ENCODE results near the gene CAMK2B. TPM values are rescaled to one million over a fixed set of nuclear protein-coding genes. Genes with fewer than 3 reads are reported as not detected.

The CAMK2B gene
- 0.02 and 0.07 TPM in 2 replicates for total RNA-seq (2014; rRNA removed; shearing (Covaris generic))
- polyA plus RNA-seq (2015; cell fraction: cytosol; rRNA removed): 0.06 and 0.16 TPM in 2 replicates
- polyA plus RNA-seq (2015; cell fraction: nucleus; rRNA removed): 0.39 TPM in 1 of 2 replicates, not detected in the other

DNA sequence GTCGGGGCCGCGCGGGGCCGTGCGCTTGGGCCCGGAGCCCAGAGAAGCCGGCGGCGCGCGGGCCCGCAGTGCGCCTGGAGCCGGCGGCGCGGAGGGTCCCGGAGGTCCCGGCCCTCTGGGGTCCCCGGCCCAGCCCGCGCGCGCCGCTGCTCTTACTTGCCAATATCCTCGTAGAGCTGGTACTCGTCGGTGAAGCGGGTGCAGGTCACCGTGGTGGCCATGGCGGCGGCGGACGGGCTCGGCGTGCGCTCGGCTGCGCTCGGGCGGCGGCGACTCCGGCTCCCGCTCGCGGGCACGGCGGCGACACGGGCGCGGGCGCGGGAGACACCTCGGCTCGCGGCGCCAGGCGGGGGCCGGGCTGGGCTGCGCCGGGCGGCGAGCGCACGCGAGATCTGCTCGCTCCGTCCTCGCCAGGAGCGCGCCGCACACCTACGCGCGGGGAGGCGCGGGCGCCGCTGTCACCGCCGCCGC, at the start of gene CAMK2B:
CAMK2B (minus strand) TSS at position 394 of the 471 bp plus-strand sequence; CDS start at position 221, 173 bp downstream.
- no peak for DNase-seq (ENCODE audit: low read depth)

DNA sequence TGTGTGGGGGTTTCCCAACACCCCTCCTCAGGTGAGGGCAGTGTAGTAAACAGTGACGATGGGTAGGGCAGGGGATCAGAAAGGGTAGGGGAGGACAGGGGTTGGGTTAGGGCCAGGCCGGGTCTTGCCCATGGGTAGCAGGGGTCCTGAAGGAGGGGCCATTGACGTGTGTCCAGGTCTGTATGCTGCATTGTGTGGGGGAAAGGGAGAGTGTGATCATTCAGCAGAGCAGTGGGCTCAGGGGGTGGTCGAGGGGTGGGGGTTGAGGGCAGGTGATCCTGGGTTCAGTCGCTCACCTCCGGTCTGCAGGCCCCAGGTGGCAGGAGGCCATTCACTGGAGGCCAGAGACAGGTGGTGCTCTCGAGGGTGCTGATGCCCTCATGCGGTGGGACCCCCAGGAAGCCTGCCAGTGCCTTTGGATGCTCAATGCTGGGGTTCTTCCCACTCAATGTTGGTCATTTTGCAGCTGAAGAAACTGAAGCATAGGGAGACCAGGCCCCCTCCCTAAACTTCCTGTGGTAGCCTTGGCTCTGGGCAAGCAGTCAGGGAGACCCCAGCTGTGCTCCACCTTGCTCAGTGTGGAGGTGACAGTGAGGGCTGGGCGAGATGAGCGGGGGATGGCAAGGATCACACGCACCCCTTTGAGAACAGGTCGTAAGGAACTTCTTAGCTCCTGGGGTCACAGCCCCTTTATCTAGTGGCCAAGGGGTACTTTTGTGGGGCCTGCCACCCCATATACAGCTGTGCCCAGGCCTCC, 48.8 kb upstream of the CAMK2B start:
- DNase-seq (ENCODE audit: low read depth): no peak

DNA sequence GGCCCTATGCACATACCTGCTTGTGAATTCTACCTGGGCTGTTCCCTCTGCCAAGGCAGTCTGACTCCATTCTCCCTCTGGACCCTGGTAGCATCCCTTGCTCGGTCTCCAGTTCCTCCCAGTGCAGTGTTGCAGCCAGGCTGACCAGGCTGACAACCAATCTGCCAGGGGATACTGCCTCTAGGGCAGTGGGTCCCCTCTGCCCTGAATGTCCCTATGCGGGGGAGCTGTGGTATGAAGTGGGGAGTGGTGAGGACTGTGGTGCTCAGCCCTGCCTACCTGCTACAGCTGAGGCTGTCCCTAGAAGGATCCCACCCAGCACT, 48.0 kb upstream of the CAMK2B start:
- DNase-seq (ENCODE audit: low read depth): no peak

- DNase-seq (ENCODE audit: low read depth): no peak
These were observed 47.4 kb upstream of the CAMK2B start for GRCh38 chr7:44372560-44373417.

DNA sequence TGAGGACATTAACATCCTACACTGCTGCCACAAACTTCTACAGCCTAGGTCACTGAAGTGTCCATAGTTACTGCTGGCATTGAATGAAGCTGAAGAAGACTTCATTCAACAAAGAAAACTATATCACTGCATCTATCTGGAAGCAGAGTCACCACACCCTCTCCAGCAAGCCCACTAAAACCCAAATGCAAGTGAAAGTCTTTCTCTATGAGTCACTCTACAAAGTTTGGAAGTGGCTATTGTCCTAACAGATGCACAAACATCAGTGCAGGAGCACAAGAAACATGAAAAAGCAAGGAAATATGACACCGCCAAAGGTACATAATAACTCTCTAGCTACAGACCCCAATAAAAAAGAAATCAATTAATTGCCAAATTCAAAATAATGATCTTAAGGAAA, 43.5 kb upstream of the CAMK2B start:
- DNase-seq (ENCODE audit: low read depth): peak; percentile 66

- no peak for DNase-seq (ENCODE audit: low read depth)
These were observed 43.1 kb upstream of the CAMK2B start for GRCh38 chr7:44368455-44368854.

GRCh38 chr7:44367475-44368043, 42.2 kb upstream of the CAMK2B start:
- DNase-seq (ENCODE audit: low read depth): no peak

- DNase-seq (ENCODE audit: low read depth): no peak
These were observed 41.6 kb upstream of the CAMK2B start for GRCh38 chr7:44366986-44367385.

GRCh38 chr7:44353668-44354067, 28.3 kb upstream of the CAMK2B start:
- no peak for DNase-seq (ENCODE audit: low read depth)

GRCh38 chr7:44348851-44349781, 23.7 kb upstream of the CAMK2B start:
- DNase-seq (ENCODE audit: low read depth): no peak

DNA sequence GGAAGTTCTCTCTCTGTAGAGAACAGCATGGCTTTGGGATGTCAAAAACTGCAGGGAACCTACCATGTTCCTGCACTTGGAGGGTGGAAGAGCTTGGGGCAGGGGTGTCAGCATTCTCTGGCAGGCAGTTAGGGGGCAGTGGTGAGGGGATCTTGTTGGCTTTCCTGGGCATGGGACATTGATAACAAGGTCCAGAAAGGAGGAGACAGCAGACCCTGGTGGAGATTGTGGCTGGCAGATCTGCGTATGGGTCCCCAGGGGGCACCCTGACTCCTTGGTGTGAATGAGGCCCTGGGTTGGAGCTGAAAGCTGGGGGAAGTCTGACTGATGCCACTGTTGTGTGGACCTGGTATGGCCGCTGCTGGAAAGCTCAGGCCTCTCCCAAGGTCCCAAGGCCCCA, 22.9 kb upstream of the CAMK2B start:
- peak; percentile 73 for DNase-seq (ENCODE audit: low read depth)

GRCh38 chr7:44347546-44348114, 22.2 kb upstream of the CAMK2B start:
- no peak for DNase-seq (ENCODE audit: low read depth)

GRCh38 chr7:44346063-44346462, 20.7 kb upstream of the CAMK2B start:
- DNase-seq (ENCODE audit: low read depth): no peak

DNA sequence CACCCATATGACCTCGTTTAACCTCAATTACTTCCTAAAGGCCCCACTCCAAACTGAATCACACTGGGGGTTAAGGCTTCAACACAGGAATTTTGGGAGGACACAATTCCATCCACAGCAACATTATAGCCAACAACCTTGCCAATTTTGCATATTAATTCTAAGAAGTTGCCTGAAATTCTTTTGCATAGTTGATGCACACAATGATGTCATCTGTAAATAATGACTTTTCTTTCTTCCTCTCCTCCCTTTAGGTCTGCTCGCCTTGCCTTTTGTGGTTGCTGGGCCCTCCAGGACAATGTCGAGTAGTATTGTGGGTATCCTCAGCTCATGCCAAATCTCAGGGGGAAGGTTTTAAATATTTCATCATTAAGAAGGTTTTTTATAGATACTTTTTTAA, 16.0 kb upstream of the CAMK2B start:
- no peak for DNase-seq (ENCODE audit: low read depth)

GRCh38 chr7:44338600-44338999, 13.2 kb upstream of the CAMK2B start:
- DNase-seq (ENCODE audit: low read depth): no peak

- DNase-seq (ENCODE audit: low read depth): no peak
These were observed 11.1 kb upstream of the CAMK2B start for GRCh38 chr7:44336491-44336890.

GRCh38 chr7:44335184-44335583, 9.8 kb upstream of the CAMK2B start:
- DNase-seq (ENCODE audit: low read depth): no peak

DNA sequence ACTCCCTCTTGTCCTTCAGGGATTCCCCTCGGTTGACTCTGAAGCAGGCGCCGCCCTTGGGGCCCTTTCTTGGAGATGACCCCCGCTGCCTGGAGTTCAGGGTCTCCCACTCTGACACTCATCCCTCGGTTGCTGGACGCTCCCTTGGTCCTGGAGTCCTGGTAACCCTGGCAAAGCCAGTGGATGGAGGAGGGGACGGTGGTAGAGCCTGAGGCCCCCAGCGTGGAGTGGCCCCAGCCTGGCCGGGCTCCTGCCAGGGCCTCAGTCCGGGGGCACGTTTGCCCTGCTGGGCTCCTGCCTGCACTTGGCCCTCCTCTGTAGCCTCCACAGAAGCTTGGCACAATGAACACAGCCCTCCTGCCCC, 9.3 kb upstream of the CAMK2B start:
- DNase-seq (ENCODE audit: low read depth): no peak

DNA sequence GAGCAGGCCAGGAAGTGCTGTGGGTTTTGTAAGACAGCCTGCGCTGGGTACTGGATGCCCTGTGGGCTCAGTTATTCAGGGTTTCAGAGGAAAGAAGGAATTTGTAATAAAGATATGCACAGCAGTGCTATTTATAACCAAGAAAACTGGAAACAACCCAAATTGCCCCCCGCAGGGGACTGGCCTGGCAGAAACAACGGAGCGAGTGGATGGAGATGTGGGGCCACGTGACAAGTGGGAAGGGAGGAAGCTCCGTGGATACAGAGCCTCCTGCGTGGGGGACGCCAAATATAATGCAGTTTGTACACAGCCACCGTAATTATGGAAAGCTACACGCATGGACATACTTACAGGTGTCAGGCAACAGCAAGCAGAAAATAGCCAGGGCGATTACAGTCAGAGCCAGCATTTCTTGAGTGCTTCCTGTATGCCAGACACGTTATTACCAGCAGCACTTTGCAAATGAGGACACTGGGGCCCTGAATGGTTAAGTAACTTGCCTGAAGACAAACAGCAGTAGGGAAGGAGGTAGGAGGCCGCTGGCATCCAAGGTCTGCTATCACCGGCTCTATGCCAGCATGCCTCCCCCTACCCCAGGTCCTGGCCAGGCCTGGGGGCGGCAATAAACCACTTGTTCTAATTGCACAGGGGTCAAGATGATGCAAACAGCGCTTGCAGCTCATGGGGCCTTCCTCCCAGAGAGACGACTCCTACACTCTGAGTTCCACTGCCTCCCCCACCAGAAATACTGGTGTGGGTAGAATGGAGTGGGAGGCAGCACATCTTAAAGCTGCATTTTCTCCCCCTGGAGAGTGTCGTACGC, 8.7 kb upstream of the CAMK2B start:
- DNase-seq (ENCODE audit: low read depth): no peak

- DNase-seq (ENCODE audit: low read depth): no peak
These were observed 6.3 kb upstream of the CAMK2B start for GRCh38 chr7:44331682-44332081.

Data from HT1080 (cell line).